ENCODE results near the gene UBE2S.
"Not testable (repeated sequence)": the region's sequence is repeated elsewhere in the genome, so short reads cannot be mapped to it uniquely, and the experiment has no call there.

The UBE2S gene

DNA sequence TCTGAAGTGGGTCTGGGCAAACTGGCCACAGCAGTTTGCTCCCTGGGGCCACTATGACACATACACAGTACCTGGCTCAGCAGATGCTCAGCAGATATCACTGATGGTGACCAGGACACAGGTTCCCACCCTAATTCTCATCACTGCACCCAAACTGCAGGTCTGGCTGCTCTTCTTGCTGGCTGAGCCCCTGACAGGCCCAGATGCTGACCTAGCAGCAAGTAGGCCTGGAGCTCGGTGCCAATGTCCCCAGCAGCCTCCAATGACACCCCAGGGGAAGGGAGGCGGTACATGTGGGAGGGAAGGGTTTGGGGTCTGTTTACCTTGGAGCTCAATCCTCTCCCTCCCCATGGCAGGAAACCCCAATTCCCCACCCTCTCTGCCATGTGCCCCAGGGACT is 5.1 kb downstream of the UBE2S start:
- DNase-seq, result no peak

DNA sequence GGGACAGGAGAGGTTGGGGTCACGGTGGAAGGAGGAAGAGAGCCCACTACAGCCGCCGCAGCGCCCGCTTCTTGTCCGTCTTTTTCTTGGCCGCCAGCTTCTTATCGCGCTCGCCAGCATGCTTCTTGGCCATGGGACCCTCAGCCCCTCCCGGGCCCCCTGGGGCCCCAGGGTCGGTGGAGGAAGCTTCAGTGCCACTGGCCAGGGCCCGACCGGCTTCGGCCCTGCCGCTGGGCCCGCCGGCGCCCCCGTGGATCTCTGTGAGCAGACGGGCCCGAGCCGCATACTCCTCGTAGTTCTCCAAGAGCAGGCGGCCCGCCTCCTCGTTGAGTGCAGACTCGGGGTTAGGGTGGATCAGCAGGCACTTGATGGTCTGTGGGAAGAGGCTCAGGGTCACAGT is 6.2 kb downstream of the UBE2S start:
- not testable (repeated sequence) for DNase-seq

- no peak for DNase-seq
Observed at GRCh38 chr19:55400281-55401087, 7.1 kb downstream of the UBE2S start.

DNA sequence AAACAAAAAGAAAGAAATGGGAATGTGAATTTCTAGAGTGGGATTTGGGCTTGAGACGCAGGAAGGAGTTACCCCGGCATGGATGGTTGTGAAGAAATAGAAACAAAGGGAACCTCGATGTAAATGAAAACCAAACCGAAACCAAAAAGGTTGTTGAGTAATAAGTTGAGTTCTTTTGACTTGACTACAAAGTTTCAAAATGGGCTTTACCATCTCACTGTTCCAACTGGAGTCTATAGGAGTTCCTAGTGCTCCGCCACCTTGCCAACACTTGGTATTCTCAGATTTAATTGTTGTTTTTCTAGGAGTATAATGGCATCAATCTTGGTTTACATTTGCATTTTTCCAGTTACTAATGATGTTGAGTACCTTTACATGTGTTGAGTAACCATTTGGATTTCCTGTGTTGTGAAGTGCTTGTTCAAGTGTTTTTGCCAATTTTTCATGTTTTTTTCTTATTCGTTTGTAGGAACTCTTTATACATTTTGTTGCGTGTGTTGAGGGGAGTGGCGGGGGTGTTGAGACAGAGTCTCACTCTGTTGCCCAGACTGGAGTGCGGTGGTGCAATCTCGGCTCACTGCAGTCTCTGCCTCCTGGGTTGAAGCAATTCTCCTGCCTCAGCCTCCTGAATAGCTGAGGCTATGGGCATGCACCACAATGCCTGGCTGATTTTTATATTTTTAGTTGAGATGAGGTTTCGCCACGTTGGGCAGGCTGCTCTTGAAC is 9.2 kb downstream of the UBE2S start:
- DNase-seq, result no peak

- no peak for DNase-seq
Observed at GRCh38 chr19:55392820-55393761, 14.5 kb downstream of the UBE2S start.

GRCh38 chr19:55391702-55392615 is 15.6 kb downstream of the UBE2S start:
- no peak for DNase-seq

DNA sequence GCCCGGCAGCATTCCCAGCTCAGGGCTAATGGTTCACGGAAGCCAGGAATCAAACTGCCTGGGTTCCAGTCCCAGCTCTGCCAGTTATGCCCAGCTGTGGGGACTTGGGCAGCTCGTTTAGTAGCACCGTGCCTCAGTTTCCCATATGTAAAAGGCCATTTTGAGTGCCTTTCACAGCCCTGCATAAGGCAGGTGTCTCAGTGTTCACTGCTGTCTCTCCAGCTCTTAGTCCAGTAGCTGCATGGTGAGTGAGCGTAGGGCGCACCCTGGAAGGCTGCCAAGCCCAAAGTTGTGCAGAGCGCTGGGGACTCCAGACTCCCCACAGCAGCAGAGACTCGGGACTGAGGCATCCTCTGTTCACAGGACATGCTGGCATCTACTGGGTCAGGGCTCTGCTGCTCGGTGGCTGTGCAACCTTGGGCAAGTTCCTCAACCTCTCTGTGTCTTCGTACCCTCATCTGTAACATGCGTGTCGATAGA is 16.4 kb downstream of the UBE2S start:
- no peak for DNase-seq

DNA sequence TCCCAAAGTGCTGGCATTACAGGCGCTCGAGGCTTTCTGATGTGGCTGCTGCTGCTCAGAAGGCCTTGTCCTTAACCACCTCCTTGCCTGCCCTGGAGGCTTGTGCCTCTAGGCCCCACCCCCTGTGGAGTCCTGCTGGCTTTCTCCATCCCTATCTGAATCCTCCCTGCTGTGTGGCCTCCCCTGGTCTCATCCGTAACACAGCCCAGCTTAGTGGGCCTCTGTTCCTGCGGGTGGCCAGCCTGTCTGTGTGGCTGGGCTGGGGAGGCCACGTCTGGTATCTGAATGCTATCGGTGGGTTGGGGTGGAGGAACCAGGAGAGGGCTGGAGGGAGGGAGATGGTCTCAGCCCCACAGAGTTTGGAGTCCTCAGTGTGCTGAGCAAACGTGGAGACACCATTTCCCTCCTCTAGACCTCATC is 17.1 kb downstream of the UBE2S start:
- DNase-seq, result peak in 1 of 3 experiments; percentile 8

DNA sequence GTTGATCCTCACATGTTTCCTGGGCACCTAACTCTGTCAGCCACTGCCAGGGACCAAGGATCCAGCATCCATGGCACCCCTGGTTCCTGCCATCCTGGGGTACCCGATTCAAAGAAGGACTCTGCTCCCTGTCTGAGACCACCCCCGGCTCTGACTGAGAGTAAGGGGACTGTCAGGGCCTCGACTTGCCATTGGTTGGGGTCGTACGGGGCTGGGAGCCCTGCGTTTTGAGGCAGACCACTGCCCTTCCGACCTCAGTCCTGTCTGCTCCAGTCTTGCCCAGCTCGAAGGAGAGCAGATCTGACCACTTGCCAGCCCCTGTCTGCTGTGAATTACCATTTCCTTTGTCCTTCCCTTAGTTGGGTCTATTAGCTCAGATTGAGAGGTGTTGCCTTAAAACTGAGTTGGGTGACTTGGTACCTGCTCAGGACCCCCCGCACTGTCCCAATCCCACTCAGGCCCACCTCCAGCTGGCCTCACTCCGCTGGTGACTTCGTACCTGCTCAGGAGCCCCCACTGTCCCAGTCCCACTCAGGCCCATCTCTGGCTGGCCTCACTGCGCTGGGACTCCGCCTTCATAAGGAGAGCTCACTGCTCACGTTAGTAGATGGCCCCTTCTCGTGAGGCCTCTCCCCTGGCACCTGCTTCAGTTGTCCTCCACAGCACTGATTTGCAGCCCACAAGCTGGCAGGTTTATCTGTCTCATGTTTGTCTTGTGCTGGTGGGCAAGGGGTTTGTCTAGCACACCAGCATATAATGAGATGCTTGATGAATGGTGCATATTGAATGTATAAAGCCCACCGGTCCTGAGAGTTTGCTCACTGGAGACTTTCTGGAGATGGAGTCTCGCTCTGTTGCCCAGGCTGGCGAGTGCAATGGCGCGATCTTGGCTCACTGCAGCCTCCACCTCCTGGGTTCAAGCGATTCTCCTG is 17.9 kb downstream of the UBE2S start:
- no peak for DNase-seq

GRCh38 chr19:55387736-55388497 is 19.7 kb downstream of the UBE2S start:
- DNase-seq, result no peak

- DNase-seq, result no peak
Observed at GRCh38 chr19:55386493-55386971, 21.1 kb downstream of the UBE2S start.

DNA sequence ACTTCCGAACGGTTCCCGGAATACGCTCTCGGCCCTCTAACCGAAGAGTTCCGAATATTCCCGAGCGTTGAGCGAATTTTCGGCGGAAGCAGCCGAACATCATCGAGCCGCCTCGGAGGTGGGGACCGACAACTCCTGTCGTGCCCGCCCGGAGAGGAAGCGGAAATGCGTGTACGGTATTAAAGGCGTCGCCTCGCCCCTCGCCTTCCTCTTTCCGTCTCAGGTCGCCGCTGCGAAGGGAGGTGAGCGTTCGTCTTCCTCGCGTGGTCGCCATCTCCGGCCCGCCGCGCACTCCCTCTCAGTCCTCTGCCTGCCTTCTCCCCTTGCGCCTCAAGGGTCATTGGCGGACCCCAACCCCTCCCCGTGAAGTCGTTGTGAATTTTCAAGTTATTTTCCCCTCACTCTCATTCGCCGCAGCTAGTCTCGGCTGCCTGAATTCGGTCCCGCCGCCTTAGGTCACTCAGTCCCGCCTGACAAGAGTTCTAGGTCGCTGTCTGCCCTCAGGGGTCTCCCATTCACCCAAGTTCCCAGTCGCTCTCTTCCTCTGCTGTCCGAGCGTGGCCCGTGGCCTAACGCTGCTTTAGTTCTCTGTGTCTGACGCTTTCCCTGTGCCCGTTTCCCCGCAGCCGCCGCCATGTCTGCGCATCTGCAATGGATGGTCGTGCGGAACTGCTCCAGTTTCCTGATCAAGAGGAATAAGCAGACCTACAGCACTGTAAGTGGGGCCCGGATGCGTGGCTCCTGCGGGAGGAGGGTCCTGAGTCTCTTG is 21.7 kb downstream of the UBE2S start, which contains the start of gene RPL28:
TSS of gene RPL28 (plus strand) at position 209 of the 769 bp plus-strand sequence. CDS start at position 635, 426 bp downstream.
- peak; percentile 98 to 100 (median 99) for DNase-seq

GRCh38 chr19:55384920-55385723 is 22.5 kb downstream of the UBE2S start:
- peak; percentile 98 to 99 (median 98) for DNase-seq

DNA sequence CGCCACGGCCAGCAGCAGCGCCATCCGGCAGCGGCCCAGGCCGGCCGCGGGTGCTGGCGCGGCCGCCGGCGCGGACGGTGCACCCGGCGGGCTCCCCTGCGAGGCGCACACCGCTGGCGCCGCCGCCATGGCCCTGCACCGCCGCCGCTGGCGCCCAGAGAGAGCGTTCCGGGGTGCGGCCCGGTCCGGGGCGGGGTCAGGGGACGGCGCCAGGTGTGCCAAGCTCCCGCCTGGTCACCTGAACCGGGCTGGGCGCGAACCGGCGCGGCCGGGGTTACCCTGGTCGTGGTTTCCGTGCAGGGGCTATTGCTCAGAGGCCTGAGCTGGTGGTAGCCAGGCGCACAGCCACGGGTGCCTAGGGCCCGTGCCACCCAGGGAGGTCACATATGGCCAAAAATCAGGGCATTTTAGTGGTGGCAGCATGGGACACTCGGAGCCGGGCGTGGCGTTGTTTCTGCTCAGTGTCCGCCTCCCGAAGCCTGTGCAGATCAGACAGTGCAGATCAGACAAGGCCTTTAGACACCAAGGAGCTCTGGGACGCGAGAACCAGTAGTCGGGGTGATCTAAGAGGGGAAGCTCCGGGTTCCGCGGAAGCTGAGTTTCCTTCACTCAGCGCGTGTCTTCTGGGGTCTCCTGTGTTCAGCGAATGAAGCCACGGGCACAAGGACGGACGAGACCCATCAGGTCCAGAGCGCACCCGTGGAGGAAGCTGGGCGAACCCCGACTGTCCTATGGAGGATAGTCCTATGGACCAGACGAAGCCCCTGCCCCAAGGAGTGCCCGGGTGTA is 23.3 kb downstream of the UBE2S start, which contains the start of gene TMEM238:
TSS of gene TMEM238 (minus strand) at position 162 of the 789 bp plus-strand sequence. CDS start at position 129, 33 bp downstream.
- DNase-seq, result peak; percentile 65 to 74 (median 68)

- DNase-seq, result peak; percentile 68 to 75 (median 74)
Observed at GRCh38 chr19:55383279-55384130, 24.1 kb downstream of the UBE2S start.

All from NCI-H1417 (cell line).